Measurements from ENCODE around the gene CAPN1. TPM values are rescaled to one million over a fixed set of nuclear protein-coding genes. Genes with fewer than 3 reads are reported as not detected.
"Not testable (repeated sequence)": the region's sequence is repeated elsewhere in the genome, so short reads cannot be mapped to it uniquely, and the experiment has no call there.

Gene CAPN1
- total RNA-seq, 4 donors from 2014 or later = 100 to 196 (median 156) TPM

GRCh38 chr11:65167656-65168055 is 14.1 kb upstream of the CAPN1 start:
- H3K36me3 ChIP-seq = no peaks in the 10 kb centered on the region
- no peaks in the 10 kb centered on the region for H3K9me3 ChIP-seq
- no peak for TF ChIP-seq EP300 (IDR thresholded peaks at IDR 0.05)
- TF ChIP-seq CTCF (IDR thresholded peaks at IDR 0.05) = no peak
- TF ChIP-seq POLR2AphosphoS5 (IDR thresholded peaks at IDR 0.05) = no peak
- no peak for TF ChIP-seq POLR2A (IDR thresholded peaks at IDR 0.05)
- H3K4me1 ChIP-seq = no peaks in the 10 kb centered on the region
- peaks cover 12% of the 10 kb centered on the region for H3K27me3 ChIP-seq
- no peak overlapping the region for H3K4me3 ChIP-seq
- WGBS, 2 donors (ENCODE audit: low coverage in 1 of 2) = 86 to 97% methylated on average over 3 of the region's 3 CpGs
- no peak overlapping the region for H3K27ac ChIP-seq
- ATAC-seq = no peak

DNA sequence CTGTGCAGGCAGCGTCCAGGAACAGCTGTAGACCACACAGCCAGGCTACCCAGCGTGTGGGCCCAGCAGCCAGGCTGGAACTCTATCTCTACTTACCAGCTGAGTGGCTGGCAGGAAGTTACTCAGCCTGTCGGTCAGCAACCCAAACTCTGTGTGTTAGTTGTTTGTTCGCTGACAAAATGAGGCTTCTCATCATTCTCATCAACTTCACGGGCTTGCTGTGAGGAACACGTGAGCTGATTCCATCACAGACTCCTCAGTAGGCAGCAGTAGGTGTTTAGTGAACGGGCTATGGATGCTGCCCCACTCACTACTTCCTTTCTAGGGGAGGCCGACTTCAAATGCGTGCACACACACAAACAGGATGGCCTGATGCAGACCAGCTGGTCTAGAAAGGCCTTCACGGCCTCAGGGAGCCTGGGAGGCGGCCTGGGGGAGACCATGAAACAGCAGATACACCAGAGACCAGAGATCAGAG is 12.5 kb upstream of the CAPN1 start:
- Histone ChIP-seq H3K4me1 (no peaks in the 10 kb centered on the region), H3K9me3 (no peaks in the 10 kb centered on the region), H3K4me3 (no peak overlapping the region), H3K36me3 (no peaks in the 10 kb centered on the region), H3K27ac (no peak overlapping the region), H3K27me3 (peaks cover 12% of the 10 kb centered on the region)
- WGBS, 2 donors (ENCODE audit: low coverage in 1 of 2) = 65% methylated on average over 2 of the region's 11 CpGs; no CpG with 5 or more reads in 1 of the 2 donors
- no peak for ATAC-seq
- TF ChIP-seq EP300 (IDR thresholded peaks at IDR 0.05) = no peak
- no peak for TF ChIP-seq CTCF (IDR thresholded peaks at IDR 0.05)
- no peak for TF ChIP-seq POLR2AphosphoS5 (IDR thresholded peaks at IDR 0.05)
- no peak for TF ChIP-seq POLR2A (IDR thresholded peaks at IDR 0.05)

DNA sequence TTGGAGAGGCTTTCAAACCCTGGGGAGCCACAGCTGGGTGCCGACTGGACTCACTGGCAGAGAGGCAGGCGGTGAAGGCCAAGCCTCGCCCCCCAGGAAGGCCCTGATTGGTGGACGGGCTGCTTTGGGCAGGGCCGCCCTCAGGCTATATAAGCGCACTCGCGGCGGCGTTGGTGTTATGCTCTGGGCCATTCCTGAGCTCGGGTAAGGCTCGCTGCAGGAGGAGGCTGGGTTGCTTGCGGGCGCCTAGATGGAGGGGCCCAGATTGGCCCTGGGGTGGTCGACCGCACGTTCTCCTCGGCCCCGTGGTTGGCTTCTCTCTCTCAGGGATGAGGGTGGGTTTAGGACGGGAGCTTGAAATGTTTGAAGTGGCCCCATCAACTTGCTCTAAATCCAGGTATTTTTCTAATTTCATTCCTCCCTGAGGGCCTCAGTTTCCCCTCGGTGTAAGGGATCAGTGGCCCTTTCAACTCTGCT is 11.6 kb upstream of the CAPN1 start, which contains the start of gene SPDYC:
TSS of gene SPDYC (plus strand) at position 176 of the 477 bp plus-strand sequence. CDS start 1,125 bp downstream, outside the sequence.
- no peak for ATAC-seq
- 86% methylated on average over 1 of the region's 21 CpGs; no CpG with 5 or more reads in 1 of the 2 donors for WGBS, 2 donors (ENCODE audit: low coverage in 1 of 2)
- Histone ChIP-seq H3K9me3 (no peaks in the 10 kb centered on the region), H3K27ac (no peak within 1 kb of the TSS), H3K27me3 (peaks cover 12% of the 10 kb centered on the region), H3K4me1 (no peaks in the 10 kb centered on the region), H3K36me3 (no peaks in the 10 kb centered on the region), H3K4me3 (no peak within 1 kb of the TSS)
- no peak for TF ChIP-seq EP300 (IDR thresholded peaks at IDR 0.05)
- TF ChIP-seq POLR2A (IDR thresholded peaks at IDR 0.05) = no peak
- TF ChIP-seq POLR2AphosphoS5 (IDR thresholded peaks at IDR 0.05) = no peak
- no peak for TF ChIP-seq CTCF (IDR thresholded peaks at IDR 0.05)

GRCh38 chr11:65172600-65172999 is 9.1 kb upstream of the CAPN1 start:
- H3K4me1 ChIP-seq = no peaks in the 10 kb centered on the region
- H3K4me3 ChIP-seq = no peak overlapping the region
- no peaks in the 10 kb centered on the region for H3K9me3 ChIP-seq
- H3K27me3 ChIP-seq = peaks cover under 1% of the 10 kb centered on the region
- TF ChIP-seq POLR2A (IDR thresholded peaks at IDR 0.05) = no peak
- no peak for TF ChIP-seq POLR2AphosphoS5 (IDR thresholded peaks at IDR 0.05)
- no peak for TF ChIP-seq EP300 (IDR thresholded peaks at IDR 0.05)
- TF ChIP-seq CTCF (IDR thresholded peaks at IDR 0.05) = no peak
- no peaks in the 10 kb centered on the region for H3K36me3 ChIP-seq
- ATAC-seq = no peak
- WGBS, 2 donors (ENCODE audit: low coverage in 1 of 2) = 67 to 73% methylated on average over 3 of the region's 10 CpGs
- H3K27ac ChIP-seq = no peak overlapping the region

DNA sequence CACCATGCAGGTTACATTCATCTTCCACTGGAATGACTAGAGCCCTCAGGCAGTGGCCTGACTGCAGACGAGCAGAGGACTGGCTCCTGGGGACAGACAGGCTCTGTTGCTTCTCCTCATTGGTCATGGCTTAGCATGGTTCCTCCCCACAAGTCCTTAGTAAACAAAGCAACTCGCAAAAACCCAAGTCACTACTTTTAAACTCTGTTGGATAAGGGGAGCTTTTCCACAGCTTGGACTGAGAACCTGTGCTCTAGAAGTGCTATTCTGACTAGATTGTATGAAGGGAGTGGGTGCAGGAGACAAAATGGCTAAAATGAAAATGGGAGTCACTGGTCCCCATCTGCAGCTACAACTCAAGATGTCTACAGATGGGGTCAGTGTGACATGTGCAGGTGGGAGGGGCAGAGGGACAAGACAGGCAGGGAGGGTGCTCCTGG is 7.1 kb upstream of the CAPN1 start:
- not testable (repeated sequence) for H3K36me3 ChIP-seq, ATAC-seq, H3K4me1 ChIP-seq, H3K27ac ChIP-seq, H3K4me3 ChIP-seq, H3K9me3 ChIP-seq, H3K27me3 ChIP-seq
- WGBS, 2 donors (ENCODE audit: low coverage in 1 of 2) = 20% methylated on average over 1 of the region's 2 CpGs; no CpG with 5 or more reads in 1 of the 2 donors
